IMR-90 (cell line): ENCODE data around the gene THAP10. TPM values are rescaled to one million over a fixed set of nuclear protein-coding genes. Genes with fewer than 3 reads are reported as not detected.
A peak's percentile ranks its signal among the peaks of the same experiment; 100 is the strongest.

Experiments
- ATAC-seq: fragments of 200-7000 bp; cut with Tn5 transposase; 2 replicates; pipeline ENCODE4 v1.9.1; 2020; ENCODE audit warnings: low read depth, mild to moderate bottlenecking, moderate library complexity
- BruUV-seq: library from RNA; stranded (reverse); fragments of 400-500 nt; replicated peaks from 2 replicates; lab custom pipeline; 2021; lab: Mats Ljungman, UMichigan
- CTCF ChIA-PET: fragments of 300-600 bp; formaldehyde crosslinking; extraction: SDS; loops from one replicate; lab custom pipeline; 2021; ENCODE audit warnings: antibody characterized with exemption; lab: Yijun Ruan, JAX
- POLR2A ChIA-PET: fragments of 300-600 bp; sonication (Branson Sonifier 250); formaldehyde crosslinking; loops from one replicate; lab custom pipeline; 2022; ENCODE audit warnings: antibody characterized with exemption; ENCODE audit not compliant: unreplicated experiment; lab: Charles Lee
- DNase-seq: peaks from one replicate; pipeline ENCODE4 v3.0.0; 2013
- H2AFZ ChIP-seq: replicated peaks from 2 replicates; pipeline ENCODE3; 2013; ENCODE audit warnings: low read length, mild to moderate bottlenecking; ENCODE audit not compliant: poor library complexity
- H2AK5ac ChIP-seq: 2 replicates; pipeline ENCODE4 v1.6.1; 2013; ENCODE audit warnings: low read depth, low read length, inconsistent platforms
- H2AK9ac ChIP-seq: replicated peaks from 2 replicates; pipeline ENCODE3; 2013; ENCODE audit warnings: mild to moderate bottlenecking, low read depth, low read length, moderate library complexity; ENCODE audit not compliant: poor library complexity
- H2BK120ac ChIP-seq: 2 replicates; pipeline ENCODE4 v1.6.1; 2013; ENCODE audit warnings: low read depth, low read length, inconsistent platforms
- H2BK15ac ChIP-seq: 3 replicates; pipeline ENCODE4 v1.6.1; 2013; ENCODE audit warnings: low read depth, low read length, inconsistent platforms
- H2BK20ac ChIP-seq: 2 replicates; pipeline ENCODE4 v1.6.1; 2013; ENCODE audit warnings: low read depth, mild to moderate bottlenecking, inconsistent platforms, low read length, moderate library complexity
- H2BK5ac ChIP-seq: 2 replicates; pipeline ENCODE4 v1.6.1; 2013; ENCODE audit warnings: mild to moderate bottlenecking, low read depth, low read length, inconsistent platforms; ENCODE audit not compliant: poor library complexity, severe bottlenecking
- H3K14ac ChIP-seq: replicated peaks from 2 replicates; pipeline ENCODE4 v1.6.1; 2013; ENCODE audit warnings: low read depth, low read length, inconsistent platforms
- H3K18ac ChIP-seq: 2 replicates; pipeline ENCODE4 v1.6.1; 2013; ENCODE audit warnings: low read depth, low read length, control low read depth
- H3K23ac ChIP-seq: 2 replicates; pipeline ENCODE4 v1.6.1; 2013; ENCODE audit warnings: low read depth, low read length, inconsistent platforms
- H3K27ac ChIP-seq: 2 replicates; pipeline ENCODE4 v1.5.1; 2013; ENCODE audit warnings: mild to moderate bottlenecking, control low read depth, low read length; ENCODE audit not compliant: insufficient read depth
- H3K27me3 ChIP-seq: 2 replicates; pipeline ENCODE4 v1.6.1; 2013; ENCODE audit warnings: low read length; ENCODE audit not compliant: control insufficient read depth, insufficient read depth
- H3K36me3 ChIP-seq: 2 replicates; pipeline ENCODE4 v1.6.1; 2013; ENCODE audit warnings: low read length, mixed read lengths; ENCODE audit not compliant: control insufficient read depth, insufficient read depth
- H3K4ac ChIP-seq: 2 replicates; pipeline ENCODE4 v1.6.1; 2013; ENCODE audit warnings: low read depth, low read length, inconsistent platforms
- H3K4me1 ChIP-seq: 2 replicates; pipeline ENCODE4 v1.6.1; 2013; ENCODE audit warnings: low read length, mixed read lengths; ENCODE audit not compliant: control insufficient read depth, insufficient read depth
- H3K4me2 ChIP-seq: 2 replicates; pipeline ENCODE4 v1.6.1; 2013; ENCODE audit warnings: low read depth, mild to moderate bottlenecking, control low read depth, low read length, moderate library complexity
- H3K4me3 ChIP-seq: 2 replicates; pipeline ENCODE4 v1.5.1; 2013; ENCODE audit warnings: low read depth, mild to moderate bottlenecking, control low read depth, low read length, moderate library complexity; ENCODE audit not compliant: insufficient read depth
- H3K56ac ChIP-seq: 2 replicates; pipeline ENCODE4 v1.6.1; 2013; ENCODE audit warnings: low read length, inconsistent platforms; ENCODE audit not compliant: insufficient read depth; ENCODE audit errors: extremely low read depth
- H3K79me1 ChIP-seq, 2 experiments: 2 replicates each; pipeline ENCODE4 v1.6.1; 2013; ENCODE audit warnings: low read length in 2 of 2, inconsistent platforms in 1 of 2, low read depth in 1 of 2
- H3K9ac ChIP-seq: 2 replicates; pipeline ENCODE4 v1.6.1; 2013; ENCODE audit warnings: low read depth, low read length, control low read depth
- H3K9me1 ChIP-seq: 2 replicates; pipeline ENCODE4 v1.6.1; 2013; ENCODE audit warnings: low read length, inconsistent platforms; ENCODE audit not compliant: insufficient read depth
- H3K9me3 ChIP-seq: 2 replicates; pipeline ENCODE4 v1.6.1; 2013; ENCODE audit warnings: low read length; ENCODE audit not compliant: control insufficient read depth, insufficient read depth
- H4K20me1 ChIP-seq: 2 replicates; pipeline ENCODE4 v1.6.1; 2013; ENCODE audit warnings: low read length, inconsistent platforms; ENCODE audit not compliant: insufficient read depth
- H4K5ac ChIP-seq: 2 replicates; pipeline ENCODE4 v1.6.1; 2013; ENCODE audit warnings: mild to moderate bottlenecking, low read depth, low read length, control low read depth
- H4K8ac ChIP-seq, 2 experiments: 2 replicates each; pipeline ENCODE4 v1.6.1; 2013; ENCODE audit warnings: low read depth in 2 of 2, low read length in 2 of 2, control low read depth in 1 of 2, inconsistent platforms in 1 of 2
- H4K91ac ChIP-seq: 2 replicates; pipeline ENCODE4 v1.6.1; 2013; ENCODE audit warnings: low read depth, low read length, inconsistent platforms; ENCODE audit not compliant: insufficient read depth
- FOS ChIP-seq: fragments of 150-350 bp; IDR thresholded peaks from 2 replicates; pipeline ENCODE4 v1.6.1; 2016; ENCODE audit warnings: low read depth, low read length
- MAZ ChIP-seq: IDR thresholded peaks from 2 replicates; pipeline ENCODE4 v1.6.1; 2012; ENCODE audit warnings: low read depth, mild to moderate bottlenecking, low read length, improper control_type of control experiment, moderate library complexity, borderline replicate concordance
- MXI1 ChIP-seq: IDR thresholded peaks from 2 replicates; pipeline ENCODE4 v1.6.1; 2012; ENCODE audit warnings: low read depth, mild to moderate bottlenecking, low read length, moderate library complexity, borderline replicate concordance
- POLR2A ChIP-seq: IDR thresholded peaks from 2 replicates; pipeline ENCODE4 v1.6.1; 2012; ENCODE audit warnings: mild to moderate bottlenecking, low read depth, low read length
- RFX5 ChIP-seq: IDR thresholded peaks from 2 replicates; pipeline ENCODE4 v1.8.0; 2012; ENCODE audit warnings: low read depth, mild to moderate bottlenecking, low read length, moderate library complexity
- SMC3 ChIP-seq: fragments of 150-350 bp; IDR thresholded peaks from 2 replicates; pipeline ENCODE4 v1.6.1; 2016; ENCODE audit warnings: low read depth, mild to moderate bottlenecking, antibody characterized with exemption, low read length, moderate library complexity
- WGBS, 2 experiments: methylation state at CpG; one replicate each; pipeline versions ENCODE4 v1.1.5 to v1.1.7; 2013; ENCODE audit warnings: missing lambda C conversion rate in 2 of 2; ENCODE audit not compliant: insufficient read length in 1 of 2; ENCODE audit errors: extremely low coverage in 2 of 2; 5-methylcytosine and 5-hydroxymethylcytosine counted together
- dilution Hi-C: fragments of 300-500 bp; cut with HindIII; formaldehyde crosslinking; loops from one replicate; pipeline ENCODE4 v1.14.3; 2018; ENCODE audit warnings: low sequenced_read_pairs; ENCODE audit not compliant: unreplicated experiment
- in situ Hi-C: fragments of 300-500 bp; cut with MboI; formaldehyde crosslinking; loops from 3 replicates; pipeline ENCODE4 v1.14.3; 2019; ENCODE audit warnings: low sequenced_read_pairs, inconsistent platforms, mixed read lengths
- intact Hi-C: fragments of 100-400 bp; cut with micrococcal nuclease; formaldehyde crosslinking; loops from 2 replicates; pipeline ENCODE4 v1.10.0; 2022
- polyA plus RNA-seq, 3 experiments: library from polyadenylated mRNA; depleted of rRNA; stranded (reverse); fragments of >200 nt; gene quantifications; 2 replicates each; pipeline ENCODE4 v1.2.3, GENCODE V29; 2012; ENCODE audit warnings: low replicate concordance in 1 of 3
- total RNA-seq: library from RNA; depleted of rRNA; stranded (reverse); fragments of >200 nt; gene quantifications from 2 replicates; pipeline ENCODE4 v1.2.3, GENCODE V29; 2012

Gene THAP10
- total and polyA plus RNA-seq, 2 of the 4 experiments (the other 2 are of a cell fraction): 2.3 to 2.8 TPM

GRCh38 chr15:70876011-70876410 lies 16.2 kb downstream of the THAP10 start:
- no peak overlapping the region for H3K4me2 ChIP-seq
- no peak overlapping the region for H3K14ac ChIP-seq
- in situ Hi-C loops (loop anchor here (10.0 kb wide), 2 partner anchors 51 to 191 kb away; no protein-coding TSS in a partner anchor), dilution Hi-C loops (no loop called here), intact Hi-C loops (loop anchor here (5.0 to 10.0 kb wide), 2 partner anchors 114 to 1401 kb away; partner anchors contain the start of gene UACA)
- no peak overlapping the region for H2AFZ ChIP-seq
- H2AK9ac ChIP-seq: no peak overlapping the region
- H3K9ac ChIP-seq: no peak overlapping the region
- peak overlapping the region; percentile 45; the same call in 1 of the 2 replicates for H2BK20ac ChIP-seq
- 0 out of 4 replicates have a peak, but pooled peaks cover 0 to 2% of the 10 kb centered on the region in 2 experiments for H3K79me1 ChIP-seq
- no peak for DNase-seq
- no peak overlapping the region for H2BK120ac ChIP-seq
- H3K9me3 ChIP-seq: peaks cover 2% of the 10 kb centered on the region; the same call in 1 of the 2 replicates
- no TSS peak for BruUV-seq
- H2BK15ac ChIP-seq: no peak overlapping the region
- CTCF ChIA-PET: interaction anchor here (0.5 to 2.4 kb wide), 3 partner anchors 19 to 100 kb away, joined by 4 to 28 read pairs (median 12); no protein-coding TSS in a partner anchor
- no peak overlapping the region for H4K8ac ChIP-seq
- no peak overlapping the region for H4K5ac ChIP-seq
- H3K4ac ChIP-seq: no peak overlapping the region
- no peaks in the 10 kb centered on the region for H4K20me1 ChIP-seq
- H4K91ac ChIP-seq: no peak overlapping the region
- H3K4me1 ChIP-seq: peaks cover 2% of the 10 kb centered on the region; the same call in 1 of the 2 replicates
- POLR2A ChIA-PET: no interaction called here
- H3K18ac ChIP-seq: no peak overlapping the region
- no peaks in the 10 kb centered on the region; the same call in 1 of the 2 replicates for H3K9me1 ChIP-seq
- H2BK5ac ChIP-seq: no peak overlapping the region
- H3K27ac ChIP-seq: no peak overlapping the region
- no peak overlapping the region for H3K4me3 ChIP-seq
- H2AK5ac ChIP-seq: peak overlapping the region; percentile 40; the same call in 1 of the 2 replicates
- H3K36me3 ChIP-seq: no peaks in the 10 kb centered on the region
- H3K23ac ChIP-seq: no peak overlapping the region; the same call in 1 of the 2 replicates
- no peak for ATAC-seq
- 100% methylated on average over 2 of the region's 3 CpGs; no CpG with 5 or more reads in 1 of the 2 experiments for WGBS, 2 experiments
- H3K27me3 ChIP-seq: no peaks in the 10 kb centered on the region
- no peak overlapping the region for H3K56ac ChIP-seq
- TF ChIP-seq RFX5: no peak
- no peak for TF ChIP-seq MXI1
- no peak for TF ChIP-seq SMC3
- no peak for TF ChIP-seq MAZ
- no peak for TF ChIP-seq FOS
- no peak for TF ChIP-seq POLR2A
